ENCODE results near the gene CWF19L2.

Gene CWF19L2

GRCh38 chr11:107282195-107282594 is 175.4 kb downstream of the CWF19L2 start:
- DNase-seq = no peak
